Measurements from ENCODE around the gene DHH.
"Not testable (repeated sequence)": the region's sequence is repeated elsewhere in the genome, so short reads cannot be mapped to it uniquely, and the experiment has no call there.

Gene DHH

DNA sequence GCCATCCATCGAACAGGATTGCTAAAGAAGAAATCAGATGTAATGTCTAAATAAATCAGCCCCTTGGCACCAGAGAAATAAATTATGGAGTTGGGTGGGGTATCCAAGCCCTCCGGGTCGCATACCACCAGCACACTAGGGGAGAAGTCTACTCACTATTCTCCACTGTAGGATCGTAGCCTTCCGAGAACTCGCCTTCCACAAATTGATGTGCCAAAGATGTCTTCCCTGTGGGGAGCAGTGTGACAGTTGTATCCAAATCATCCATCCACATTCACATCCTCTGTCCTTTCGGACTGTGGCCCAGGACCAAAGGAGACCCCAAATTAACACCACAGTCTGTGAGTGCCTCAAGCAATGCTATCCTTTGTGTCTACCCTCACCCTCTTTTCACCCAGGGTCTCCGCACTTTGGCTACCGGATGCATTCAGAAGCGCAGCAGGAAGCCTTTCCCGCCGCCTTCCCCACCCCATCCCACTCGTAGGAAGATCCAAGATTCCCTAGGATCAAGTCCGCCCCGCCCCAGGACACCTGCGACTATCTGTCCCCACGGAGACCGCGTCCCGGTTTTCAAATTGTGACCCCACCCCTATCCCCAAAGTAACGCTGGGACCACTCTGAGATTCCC, 25.6 kb downstream of the DHH start:
- no peak for DNase-seq

DNA sequence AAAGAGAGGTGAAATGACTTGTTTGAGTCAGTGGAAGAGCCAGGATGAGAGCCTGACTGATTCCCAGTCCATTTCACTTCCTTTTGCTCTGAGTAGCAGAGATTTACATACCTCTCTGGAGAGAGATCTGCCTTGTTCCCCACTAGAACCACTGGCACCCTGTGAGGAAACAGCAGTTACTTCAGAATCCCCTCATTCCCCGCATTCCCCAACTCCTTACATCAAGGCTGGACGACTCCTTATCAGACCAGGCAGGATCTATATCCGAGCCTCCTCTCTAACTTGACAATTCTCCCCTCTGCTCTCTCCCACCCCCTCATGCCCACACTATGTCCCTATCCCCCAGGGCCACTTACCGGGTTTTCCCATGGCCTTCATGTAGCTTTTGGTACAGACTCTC, 28.5 kb downstream of the DHH start:
- DNase-seq: no peak

DNA sequence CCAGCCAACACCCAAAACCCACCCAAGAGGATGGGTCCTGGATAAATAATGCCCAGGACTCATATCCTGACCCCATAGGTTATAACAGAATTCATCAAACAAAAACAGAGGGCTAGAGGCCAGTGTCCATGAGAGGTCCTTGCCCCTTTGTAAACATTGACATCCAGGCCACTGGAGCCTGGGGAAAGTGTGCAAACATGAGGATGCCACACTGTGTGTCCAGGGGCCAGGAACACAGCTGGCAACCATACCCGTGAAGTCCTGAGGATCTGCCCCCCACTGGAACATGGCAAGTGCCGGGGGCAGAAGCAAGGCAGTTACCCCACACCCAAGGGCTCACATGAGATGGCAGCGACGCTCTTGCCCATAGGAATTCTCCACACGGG, 29.8 kb downstream of the DHH start:
- DNase-seq: no peak

DNA sequence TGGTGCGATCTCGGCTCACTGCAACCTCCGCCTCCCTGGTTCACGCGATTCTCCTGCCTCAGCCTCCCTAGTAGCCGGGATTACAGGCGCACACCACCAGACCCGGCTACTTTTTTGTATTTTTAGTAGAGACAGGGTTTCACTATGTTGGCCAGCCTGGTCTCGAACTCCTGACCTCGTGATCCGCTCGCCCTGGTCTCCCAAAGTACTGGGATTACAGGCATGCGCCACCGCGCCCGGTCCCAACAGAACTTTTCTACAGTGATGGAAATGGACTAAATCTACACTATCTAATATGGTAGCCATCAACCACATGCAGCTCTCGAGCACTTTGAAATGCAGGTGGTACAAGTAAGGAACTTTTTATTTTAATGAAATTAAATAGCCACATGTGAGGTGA, 32.7 kb downstream of the DHH start:
- not testable (repeated sequence) for DNase-seq

DNA sequence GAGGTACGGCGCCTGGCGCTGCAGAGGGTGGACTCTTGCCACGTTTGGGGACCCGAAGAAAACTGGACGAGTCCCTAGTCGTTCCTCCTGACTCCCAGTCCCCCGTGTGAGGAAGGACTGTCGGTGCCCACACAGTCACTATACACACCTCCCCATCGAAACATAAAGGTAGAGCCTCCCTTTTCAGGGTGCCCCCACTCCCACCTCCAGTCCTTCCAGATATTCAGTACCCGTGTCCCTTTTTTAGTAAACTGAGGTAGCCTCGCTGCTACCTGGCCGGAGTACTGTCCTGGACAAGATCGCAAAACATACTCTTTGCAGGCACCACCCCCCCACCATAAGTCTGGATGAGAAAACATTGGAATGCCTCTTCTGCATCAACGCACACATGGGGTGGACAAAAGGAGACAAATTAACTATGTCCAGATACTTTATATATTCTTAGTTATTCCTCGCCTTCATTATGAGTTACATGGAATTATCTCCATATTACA, 33.4 kb downstream of the DHH start:
- no peak for DNase-seq

DNA sequence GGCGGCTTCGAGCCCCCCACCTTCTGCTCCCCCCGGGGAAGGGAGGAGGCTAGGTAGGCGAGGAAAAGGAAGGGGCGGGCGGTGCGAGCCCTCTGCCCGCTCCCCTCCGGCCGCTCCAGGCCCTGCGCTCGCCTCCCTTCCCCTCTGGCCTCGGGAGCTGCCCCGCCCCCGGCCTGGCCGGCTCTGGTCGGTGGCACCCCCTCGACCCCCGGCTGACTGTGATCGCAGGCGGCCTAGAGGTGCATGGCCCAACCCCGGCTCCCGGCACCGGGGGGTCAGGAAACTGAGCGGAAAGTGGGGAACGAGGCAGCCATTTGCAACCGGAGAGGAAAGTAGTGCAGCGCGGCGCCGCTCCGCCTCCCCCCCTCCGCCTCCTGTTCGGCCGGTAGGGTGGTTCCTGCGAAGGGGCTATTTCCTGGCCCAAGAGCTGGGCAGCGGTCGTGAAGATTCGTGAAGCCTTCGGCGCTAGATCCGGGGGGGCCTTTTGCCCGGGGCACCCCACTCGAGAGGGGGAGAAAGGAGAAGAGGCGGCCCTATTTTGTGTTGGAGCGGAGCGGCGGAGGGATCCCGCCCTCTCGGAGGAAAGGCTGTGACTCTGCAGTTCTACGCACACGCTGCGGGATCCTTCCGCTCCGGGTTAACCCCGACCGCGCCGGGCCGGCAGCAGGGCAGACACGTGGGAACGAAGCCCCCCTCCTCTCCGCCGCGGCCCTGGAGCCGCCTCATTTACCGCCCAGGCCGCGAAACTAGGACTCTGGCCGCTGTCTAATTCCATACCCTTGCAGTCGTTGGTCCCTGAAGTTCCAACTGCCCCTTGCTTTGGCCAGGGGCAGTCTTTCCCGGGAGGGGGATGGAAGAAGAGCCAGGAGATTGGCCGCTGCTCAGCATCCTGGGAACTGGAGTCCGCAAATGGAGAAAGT, 34.1 kb downstream of the DHH start, which contains the start of gene KMT2D:
Gene KMT2D (minus strand): TSS at position 558 of the 920 bp plus-strand sequence. CDS start 5,470 bp downstream, outside the sequence.
- peak; percentile 81 for DNase-seq

DNA sequence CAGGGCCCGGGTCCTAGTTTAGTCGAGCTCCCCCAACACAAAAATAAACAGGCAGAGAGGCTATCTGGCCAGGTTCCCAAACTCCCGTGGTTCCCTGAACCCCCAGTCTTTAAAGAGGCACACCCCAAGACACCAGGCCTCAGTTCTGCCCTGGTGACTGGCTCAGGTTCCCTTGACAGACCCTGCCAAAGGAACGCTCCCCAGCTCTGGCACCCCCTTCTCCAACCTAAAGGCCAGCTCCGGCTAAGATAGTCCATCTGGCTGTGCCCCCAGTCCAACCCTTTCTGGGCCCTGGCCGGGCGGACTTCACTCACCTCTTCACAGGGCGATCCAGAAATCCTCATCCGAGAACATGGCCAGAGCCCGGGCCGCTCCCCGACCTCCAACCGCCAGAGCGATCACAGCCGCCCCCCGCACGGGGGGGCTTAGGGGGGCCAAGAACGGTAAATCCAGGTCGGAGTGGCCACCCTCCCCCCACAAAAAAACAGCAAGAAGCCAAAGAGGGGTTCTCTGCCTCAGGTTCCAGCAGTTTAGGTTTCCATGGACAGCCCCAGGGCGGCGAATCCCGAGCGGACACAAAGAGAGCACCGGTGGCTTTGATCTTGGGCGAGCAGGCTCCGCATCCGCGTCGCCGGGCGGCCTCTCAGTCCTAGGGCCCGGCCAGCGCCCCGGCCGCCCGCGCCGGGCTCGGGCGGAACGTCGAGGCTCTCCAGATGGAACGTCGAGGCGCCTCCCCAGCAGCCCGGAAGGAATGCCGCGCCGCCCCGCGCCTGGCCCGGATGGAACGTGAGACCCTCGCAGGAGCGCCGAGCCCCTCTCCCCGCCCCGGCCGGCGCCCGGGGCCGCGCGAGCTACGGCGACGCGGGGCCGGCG, 35.1 kb downstream of the DHH start:
- DNase-seq: no peak

DNA sequence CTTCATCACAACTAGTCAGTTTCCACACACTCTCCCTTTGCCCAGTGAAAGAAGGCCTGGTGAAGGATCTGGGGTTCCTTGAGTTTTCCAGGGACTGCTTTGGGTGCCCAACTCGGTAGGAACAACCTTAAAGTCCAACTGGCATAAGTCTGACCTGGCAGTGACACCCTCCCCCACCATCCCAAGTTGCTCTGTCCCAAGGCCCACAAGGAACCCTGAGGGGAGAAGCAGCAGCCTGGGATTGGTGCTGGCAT, 35.6 kb downstream of the DHH start:
- DNase-seq: no peak

DNA sequence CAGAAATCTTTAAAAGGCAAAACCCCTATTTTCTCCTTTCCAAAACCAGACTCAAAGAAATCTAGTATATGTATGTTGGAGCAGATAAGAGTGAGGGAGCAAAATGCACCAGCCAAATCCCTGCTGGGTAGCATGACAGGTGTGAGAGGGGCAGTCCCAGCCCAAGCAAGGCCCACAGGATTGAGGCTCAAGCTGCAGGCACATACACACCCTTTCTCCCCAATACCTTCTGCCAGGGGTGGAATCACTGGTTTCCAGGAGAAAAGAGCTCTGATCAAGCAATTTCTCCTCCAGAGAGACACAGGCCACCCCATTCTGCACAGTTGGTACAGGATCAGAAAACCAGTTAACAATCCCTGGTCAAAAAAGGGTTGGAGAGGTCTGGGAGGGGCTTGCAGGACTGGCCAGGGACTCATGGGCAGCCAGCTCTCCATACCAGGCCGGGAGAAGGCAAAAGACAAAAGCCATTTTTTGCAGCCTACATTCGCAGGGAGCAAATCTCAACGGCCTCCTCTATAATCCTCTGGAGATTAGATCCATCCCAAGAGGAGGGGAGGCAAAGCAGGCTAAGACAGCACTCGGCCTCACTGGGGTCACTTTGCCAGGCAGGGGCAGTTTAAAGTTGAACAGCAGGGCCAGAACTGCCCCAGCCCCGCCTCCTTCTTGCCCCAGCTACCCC, 36.1 kb downstream of the DHH start:
- DNase-seq: no peak

DNA sequence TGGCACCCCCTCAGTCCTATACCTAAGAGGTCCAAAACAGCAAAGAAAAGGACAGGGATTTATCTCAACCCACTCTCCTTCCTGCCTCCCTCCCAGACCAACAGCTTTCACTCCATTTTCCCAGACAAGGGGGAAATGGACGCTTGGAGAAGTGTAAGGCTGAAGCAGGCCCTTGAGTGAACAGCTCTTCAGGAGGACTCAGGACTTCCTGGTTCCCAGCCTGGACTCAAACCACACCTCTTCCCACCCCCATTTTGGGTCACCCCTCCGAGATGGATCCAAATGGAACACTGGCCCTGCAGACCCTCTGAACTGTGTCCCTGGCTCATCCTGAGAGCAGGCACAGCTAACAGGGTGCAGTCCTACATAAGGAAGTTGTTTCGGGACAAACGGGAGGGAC, 36.7 kb downstream of the DHH start:
- DNase-seq: no peak

DNA sequence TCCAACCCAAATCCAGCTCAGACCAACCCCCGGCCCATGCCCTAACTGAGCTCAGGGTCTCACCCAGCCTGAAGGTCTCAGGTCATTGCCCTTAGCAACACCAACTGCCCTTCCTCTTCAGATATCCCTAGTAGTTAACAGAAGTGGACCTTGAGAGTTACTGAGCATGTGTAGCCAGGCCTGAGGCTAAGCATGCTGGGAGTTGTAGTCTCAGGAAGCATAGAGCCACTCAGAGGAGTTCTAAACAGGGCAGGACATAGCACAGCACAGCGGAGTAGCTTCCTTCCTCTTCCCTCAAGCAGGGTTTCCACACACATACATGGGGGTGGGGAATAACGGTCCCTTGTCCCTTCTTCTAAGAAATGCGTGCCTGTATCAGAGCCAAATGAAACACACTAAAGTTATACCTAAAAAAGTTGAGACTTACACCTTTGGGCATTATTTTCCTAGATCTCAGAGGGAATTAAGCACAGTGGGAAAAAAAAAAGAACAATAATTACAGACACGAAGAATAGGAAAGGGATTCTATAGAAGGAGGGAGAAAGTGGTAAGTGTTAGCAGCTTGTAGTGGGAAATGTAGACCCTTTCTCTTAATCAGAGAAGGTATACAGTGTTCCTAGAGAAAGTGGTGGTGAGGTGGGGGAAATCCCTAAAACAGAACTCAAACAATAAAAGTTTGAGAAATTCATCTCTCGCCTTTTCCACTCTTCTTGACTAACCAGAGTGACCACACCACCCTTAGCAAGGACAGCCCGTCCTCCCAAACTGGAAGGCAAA, 38.4 kb downstream of the DHH start:
- peak; percentile 40 for DNase-seq

DNA sequence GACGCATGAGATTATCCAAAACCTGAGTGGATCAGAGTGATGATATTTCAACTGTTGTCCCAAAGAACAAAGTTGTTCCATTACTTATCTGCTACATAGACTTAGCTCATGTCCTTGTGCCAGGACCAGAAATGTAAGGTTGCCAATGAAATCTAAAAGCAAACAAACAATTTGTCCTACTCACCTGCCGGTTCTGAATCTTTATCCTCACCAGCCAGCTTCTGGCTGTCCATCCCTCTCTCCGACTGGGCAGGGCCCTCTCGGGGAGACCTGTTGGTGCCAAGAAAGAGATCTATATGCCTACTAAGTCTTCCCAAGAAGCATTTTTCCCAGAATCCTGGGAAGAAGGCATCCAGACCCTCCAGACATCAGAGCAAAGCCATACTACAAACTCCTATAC, 39.5 kb downstream of the DHH start:
- no peak for DNase-seq

DNA sequence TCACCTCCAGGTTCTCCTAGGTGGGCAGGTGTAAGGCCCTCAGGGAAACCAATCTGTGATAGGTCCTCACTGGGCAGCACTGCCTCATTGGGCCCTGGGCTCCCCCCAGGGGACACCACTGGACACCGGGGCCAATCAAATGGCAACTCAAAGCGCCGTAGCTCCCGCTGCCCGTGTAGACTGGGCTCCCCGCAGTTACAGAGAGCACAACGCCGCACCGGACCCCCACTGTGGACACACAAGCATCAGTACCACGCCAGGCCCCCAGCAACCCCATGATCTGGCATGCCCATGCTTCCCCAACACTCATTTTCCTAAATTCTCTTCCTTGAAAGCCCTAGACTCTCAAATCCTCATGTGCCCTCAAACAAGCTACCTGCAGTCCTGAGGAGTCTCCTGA, 40.1 kb downstream of the DHH start:
- no peak for DNase-seq

DNA sequence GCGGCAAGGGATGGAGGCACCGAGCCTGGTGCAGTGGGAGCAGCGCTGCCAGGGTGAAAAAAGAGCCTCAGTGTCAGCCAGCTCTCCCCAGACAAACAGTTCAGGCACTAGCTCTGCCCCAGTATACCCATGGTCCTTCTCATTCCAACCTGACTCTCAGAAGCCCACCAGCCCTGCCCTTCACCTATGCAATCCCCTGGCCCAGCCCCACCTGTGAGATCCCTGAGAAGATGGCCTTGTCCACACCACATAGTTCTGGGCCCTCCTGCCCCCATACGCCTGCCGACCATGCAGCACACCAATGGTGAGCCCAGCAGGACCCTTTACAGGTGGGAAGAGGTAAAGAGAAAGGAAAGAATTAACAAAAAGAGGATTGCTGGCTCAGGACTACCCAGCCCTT, 40.5 kb downstream of the DHH start:
- DNase-seq: no peak

DNA sequence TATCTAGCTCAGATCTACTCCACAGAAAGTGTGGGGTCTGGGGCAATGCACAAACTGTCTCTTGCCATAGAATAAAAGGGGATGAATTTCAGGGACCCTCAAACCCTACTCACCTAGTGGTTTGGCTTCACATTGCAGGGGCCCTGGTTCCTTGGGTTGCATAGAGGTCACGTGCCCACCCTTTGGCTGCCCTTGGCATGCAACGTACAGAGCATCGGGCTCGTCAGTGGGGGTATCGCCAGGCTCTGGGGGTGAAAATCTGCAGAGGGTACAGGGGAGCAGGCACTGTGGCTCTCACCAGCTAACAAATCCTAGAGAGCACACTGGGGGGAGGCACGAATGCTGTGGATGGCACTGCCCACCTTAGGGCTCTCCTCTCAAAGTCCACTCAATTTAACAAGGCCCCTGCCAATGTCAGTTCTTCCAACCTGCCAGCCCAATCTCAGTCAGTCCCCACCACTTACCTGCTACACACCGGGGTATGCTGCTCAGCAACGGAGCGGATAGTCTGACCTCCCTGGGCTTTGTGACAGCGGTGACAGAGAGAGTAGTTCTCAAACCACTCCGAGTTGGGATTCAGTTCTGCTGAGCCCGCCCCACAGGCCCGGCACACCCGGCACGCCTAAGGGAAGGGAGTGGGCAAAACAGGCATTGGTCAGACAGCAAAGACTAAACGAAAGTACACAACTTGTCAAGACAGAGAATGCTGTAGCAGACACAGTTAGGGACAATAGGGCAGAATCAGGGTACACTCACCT, 42.0 kb downstream of the DHH start:
- no peak for DNase-seq

DNA sequence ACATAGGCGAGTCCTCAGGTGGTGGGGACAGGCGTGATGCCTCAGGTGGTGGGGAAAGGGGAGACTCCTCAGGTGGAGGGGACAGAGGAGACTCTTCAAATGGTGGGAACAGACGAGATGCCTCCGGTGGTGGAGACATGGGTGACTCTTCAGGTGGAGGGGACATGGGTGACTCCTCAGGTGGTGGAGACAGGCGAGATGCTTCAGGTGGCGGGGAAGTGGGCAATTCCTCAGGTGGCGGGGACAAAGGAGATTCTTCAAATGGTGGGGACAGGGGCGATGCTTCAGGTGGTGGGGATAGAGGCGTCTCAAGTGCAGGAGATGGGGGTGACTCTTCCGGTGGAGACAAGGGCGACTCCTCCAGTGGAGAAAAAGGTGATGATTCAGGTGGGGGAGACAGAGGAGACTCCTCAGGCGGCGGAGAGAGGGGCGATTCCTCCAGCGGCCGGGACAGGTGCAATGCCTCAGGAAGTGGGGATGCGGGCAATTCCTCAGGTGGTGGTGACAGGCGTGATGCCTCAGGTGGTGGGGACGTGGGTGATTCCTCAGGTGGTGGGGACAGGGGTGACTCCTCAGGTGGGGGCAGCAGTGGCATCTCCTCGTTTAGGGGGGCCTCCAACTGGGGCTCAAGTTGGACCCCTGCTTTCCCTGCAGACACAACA, 42.7 kb downstream of the DHH start:
- no peak for DNase-seq

DNA sequence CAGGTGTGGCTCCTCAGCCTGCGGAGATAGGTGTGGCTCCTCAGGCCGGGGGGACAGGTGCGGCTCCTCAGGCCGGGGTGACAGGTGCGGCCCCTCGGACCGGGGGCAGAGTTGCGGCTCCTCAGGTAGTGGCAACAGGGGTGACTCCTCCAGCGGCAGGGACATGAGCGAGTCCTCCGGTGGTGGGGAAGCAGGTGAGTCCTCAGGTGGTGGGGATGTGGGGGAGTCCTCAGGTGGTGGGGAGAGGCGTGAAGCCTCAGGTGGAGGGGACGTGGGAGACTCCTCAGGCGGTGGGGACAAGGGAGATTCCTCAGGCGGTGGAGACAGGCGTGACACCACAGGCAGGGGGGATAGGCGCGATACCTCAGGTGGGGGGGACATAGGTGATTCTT, 43.2 kb downstream of the DHH start:
- DNase-seq: no peak

DNA sequence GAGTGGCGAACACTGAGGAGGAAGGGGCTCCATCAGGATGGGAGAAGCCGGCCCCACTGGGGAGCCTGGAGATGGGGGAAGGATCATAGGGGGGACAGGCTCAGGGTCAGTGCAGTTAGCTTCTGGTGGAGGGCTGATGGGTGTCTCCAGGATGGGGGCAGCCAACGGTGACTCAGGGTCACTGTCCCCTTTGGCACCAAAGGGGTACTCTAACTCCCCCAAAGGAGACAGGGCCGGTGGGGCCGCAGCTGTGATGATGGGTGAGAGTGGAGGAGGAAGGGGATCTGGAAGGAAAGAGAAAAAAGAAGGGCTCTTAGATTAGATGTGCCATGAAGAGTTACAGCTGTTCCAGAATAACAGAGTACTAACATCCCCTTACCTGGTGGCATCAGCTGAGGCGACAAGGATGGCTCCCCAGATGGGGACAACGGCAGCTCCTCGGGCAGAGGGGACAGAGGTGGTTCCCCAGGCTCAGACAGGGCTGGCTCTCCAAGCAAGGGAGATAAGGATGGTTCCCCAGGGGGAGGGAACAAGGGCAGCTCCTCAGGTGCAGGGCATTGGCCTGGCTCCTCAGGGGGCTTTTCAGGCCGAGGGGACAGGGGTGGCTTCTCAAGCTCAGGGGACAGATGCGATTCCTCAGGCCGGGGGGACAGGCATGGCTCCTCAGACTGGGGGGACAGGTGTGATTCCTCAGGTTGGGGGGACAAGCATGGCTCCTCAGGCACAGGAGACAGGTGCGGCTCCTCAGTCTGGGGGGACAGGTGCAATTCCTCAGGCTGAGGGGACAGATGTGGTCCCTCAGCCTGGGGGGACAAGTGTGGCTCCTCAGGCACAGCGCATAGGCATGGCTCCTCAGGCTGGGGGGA, 43.9 kb downstream of the DHH start:
- no peak for DNase-seq

DNA sequence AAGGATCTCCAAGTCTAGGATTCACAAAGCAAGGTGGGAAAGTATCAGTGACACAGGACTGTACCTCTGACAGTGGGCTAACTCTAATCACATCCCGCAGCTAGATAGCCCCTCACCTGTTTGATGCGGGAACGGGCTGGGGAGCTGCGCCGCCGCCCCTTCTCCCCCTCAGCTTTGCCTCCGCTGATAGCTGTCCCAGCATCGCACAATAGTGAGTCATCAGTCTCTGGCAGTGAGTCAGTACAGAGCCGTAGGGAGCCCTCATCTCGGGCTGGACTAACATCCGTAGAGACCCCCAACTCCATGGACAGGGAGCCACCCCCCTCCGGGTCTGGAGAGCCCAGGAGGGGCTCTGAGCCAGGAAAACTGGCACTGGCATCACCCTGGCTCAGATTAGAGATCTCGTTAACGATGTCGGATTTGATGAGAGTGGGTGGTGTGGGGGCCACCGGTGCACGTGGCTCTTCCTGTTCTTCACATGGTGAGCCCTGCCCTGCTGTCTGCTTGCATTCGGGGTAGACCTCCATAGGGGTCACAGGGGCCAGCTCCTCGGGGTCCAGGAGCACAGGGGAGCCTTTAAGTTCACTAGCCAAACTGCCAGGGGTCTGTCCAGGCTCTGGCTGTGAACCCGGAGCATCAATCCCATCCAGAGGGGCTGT, 44.9 kb downstream of the DHH start:
- no peak for DNase-seq
